Heart left ventricle (tissue), 16 donors: ENCODE data around the gene TNP2. TPM values are rescaled to one million over a fixed set of nuclear protein-coding genes. Genes with fewer than 3 reads are reported as not detected.

Experiments
- ATAC-seq, 4 donors: fragments of 200-7000 bp; cut with Tn5 transposase; one replicate each; pipeline ENCODE4 v1.9.1; 2020 to 2022; ENCODE audit warnings: moderate library complexity in 4 of 4, mild to moderate bottlenecking in 3 of 4, moderate number of reproducible peaks in 1 of 4
- DNase-seq, 5 donors: peaks; one replicate each; pipeline ENCODE4 v3.0.0-alpha.2; 2020
- H3K27ac ChIP-seq, 12 donors: fragments of 200-600 bp; sonication (generic) in 4 of 12; one replicate each; pipeline versions ENCODE4 v1.5.0 to v1.8.0; 2016 to 2022; ENCODE audit warnings: mild to moderate bottlenecking in 2 of 12
- H3K27me3 ChIP-seq, 9 donors: fragments of 200-600 bp; sonication (generic) in 2 of 9; one replicate each; pipeline versions ENCODE4 v1.5.1 to v1.8.0; 2016 to 2022; ENCODE audit warnings: mild to moderate bottlenecking in 3 of 9
- H3K36me3 ChIP-seq, 9 donors: fragments of 200-600 bp; sonication (generic) in 2 of 9; one replicate each; pipeline versions ENCODE4 v1.5.0 to v1.8.0; 2018 to 2022; ENCODE audit warnings: mild to moderate bottlenecking in 2 of 9
- H3K4me1 ChIP-seq, 12 donors: fragments of 200-600 bp; sonication (generic) in 4 of 12; one replicate each; pipeline versions ENCODE4 v1.5.0 to v1.8.0; 2016 to 2022; ENCODE audit warnings: mild to moderate bottlenecking in 3 of 12
- H3K4me3 ChIP-seq, 12 donors: fragments of 200-600 bp; sonication (generic) in 4 of 12; one replicate each; pipeline versions ENCODE4 v1.5.0 to v1.8.0; 2017 to 2022; ENCODE audit warnings: mild to moderate bottlenecking in 9 of 12, moderate library complexity in 4 of 12
- H3K9me3 ChIP-seq, 12 donors: fragments of 200-600 bp; sonication (generic) in 4 of 12; one replicate each; pipeline versions ENCODE4 v1.5.0 to v1.8.0; 2016 to 2022; ENCODE audit warnings: mild to moderate bottlenecking in 1 of 12
- CTCF ChIP-seq, 12 donors: fragments of 200-600 bp; sonication (generic) in 4 of 12; IDR thresholded peaks; one replicate each; pipeline versions ENCODE4 v1.5.0 to v1.8.0; 2018 to 2022; ENCODE audit warnings: antibody characterized with exemption in 12 of 12, mild to moderate bottlenecking in 5 of 12
- POLR2A ChIP-seq, 2 donors: fragments of 450-650 bp; IDR thresholded peaks; one replicate each; pipeline ENCODE4 v1.6.1; 2017; ENCODE audit warnings: antibody characterized with exemption in 2 of 2, mild to moderate bottlenecking in 2 of 2, moderate library complexity in 2 of 2
- WGBS, 4 donors: extraction: QIAGEN DNeasy Blood & Tissue Kit in 2 of 4; methylation state at CpG; one replicate each; pipeline versions ENCODE4 v1.1.5 to v1.1.7; 2013 to 2018; 5-methylcytosine and 5-hydroxymethylcytosine counted together
- intact Hi-C, 10 donors: fragments of 100-400 bp; cut with DNase I; formaldehyde crosslinking; loops; one replicate each; pipeline versions ENCODE4 v1.11.1 to v1.14.2; 2022
- polyA plus RNA-seq, 2 donors: library from polyadenylated mRNA; stranded (reverse); fragments of 200-250 nt; gene quantifications; one replicate each; pipeline ENCODE4 v1.2.3, GENCODE V29; 2013
- total RNA-seq, 9 donors: library from RNA; depleted of rRNA in 2 of 9; stranded (reverse); fragments of >200 nt in 2 of 9; fragmentation: NEBNext Ultra II Directional in 3 of 9; extraction: Animal tissue kit (Norgen Biotek cat#: 25700) in 3 of 9; gene quantifications; one replicate each; pipeline versions ENCODE4 v1.1.0 to v1.2.4, GENCODE V29; 2016 to 2023
- donor health status: ischemic (EF 13 %, LVEDD 7.1; RV severe dilation, severe dysfunction).
- donor health status: healthy with polysubstance abuse.
- donor health status: DM: no; HTN: yes; CAD: no.
- donor health status: DM: no; HTN: no; CAD: no.
- donor health status: ischemic (EF 25% LVEDD 6.9; RV normal size, moderate dysfunction).
- donor health status: ischemic (EF 25% LVEDD 5.7; RV mildly dilated, moderate dysfunction).
- donor health status: healthy.
- donor health status: DM: yes; HTN: yes; CAD: no.
- donor health status: ischemic (EF 35%, LVEDD 5.7; RV mildly dilated, moderate dysfunction).
- donor health status: nonischemic (EF 11% LVEDD 7.7; RV severe dilation, severe dysfunction).
- donor health status: DM: yes; HTN: yes; CAD: no.
- donor health status: PGD.
- donor health status: ischemic (EF 29% LVEDD 5.4; RV normal size, mild dysfunction).
- donor health status: nonischemic (EF 23%, LVEDD 6.1; RV moderate dilation, normal function).

Gene TNP2
- total and polyA plus RNA-seq, 11 donors, result not detected

- Histone ChIP-seq H3K27ac (peak within 1 kb of the TSS; percentile 90 to 100 (median 98)), H3K36me3 (peaks cover 0 to 27% (median 0%) of the 10 kb centered on the region in 9 donors), H3K9me3 (no peaks in the 10 kb centered on the region), H3K4me1 (peaks cover 0 to 59% (median 36%) of the 10 kb centered on the region in 12 donors), H3K27me3 (no peaks in the 10 kb centered on the region), H3K4me3 (peak within 1 kb of the TSS; percentile 63 to 94 (median 82))
- intact Hi-C loops, result loop anchor here (1.0 to 10.0 kb wide), 20 partner anchors 31 to 511 kb away; partner anchors contain the start of gene NUBP1 (in 1 of the 10)
- WGBS, 4 donors, result 0 to 1% (median 1%) methylated on average over 28 to 100 of the region's 100 CpGs
- ATAC-seq (peak; percentile 48 to 83 (median 82)), DNase-seq (peak; percentile 86 to 93 (median 89))
- TF ChIP-seq CTCF (IDR thresholded peaks at IDR 0.05) (peak; percentile 68 to 97 (median 91)), POLR2A (IDR thresholded peaks at IDR 0.05) (peak; percentile 92 to 97)
Measured at GRCh38 chr16:11255737-11256660, 13.1 kb downstream of the TNP2 start, which contains the start of gene SOCS1. Gene SOCS1, minus strand, starts transcription at chr16:11256204. Its CDS starts 726 bp downstream, at chr16:11255478.

GRCh38 chr16:11254913-11255736, 14.0 kb downstream of the TNP2 start:
- intact Hi-C loops, result loop anchor here in 9 of 10 donors (1.0 to 10.0 kb wide), 14 partner anchors 33 to 510 kb away; partner anchors contain the start of gene NUBP1 (in 1 of the 9)
- Histone ChIP-seq H3K4me3 (peak overlapping the region; percentile 63 to 94 (median 82)), H3K36me3 (peaks cover 0 to 27% (median 0%) of the 10 kb centered on the region in 9 donors), H3K4me1 (peaks cover 0 to 59% (median 36%) of the 10 kb centered on the region in 12 donors), H3K9me3 (no peaks in the 10 kb centered on the region), H3K27me3 (no peaks in the 10 kb centered on the region), H3K27ac (peak overlapping the region in 11 of 12 donors; percentile 90 to 100 (median 98))
- DNase-seq, result peak in 3 of 5 donors; percentile 45 to 71 (median 48)
- TF ChIP-seq CTCF (IDR thresholded peaks at IDR 0.05) (peak in 2 of 12 donors; percentile 3 to 15), POLR2A (IDR thresholded peaks at IDR 0.05) (no peak)
- no peak for ATAC-seq
- WGBS, 4 donors, result 3 to 13% (median 9%) methylated on average over 56 to 105 of the region's 105 CpGs

GRCh38 chr16:11253995-11254912, 14.9 kb downstream of the TNP2 start:
- H3K4me3 ChIP-seq, result peak overlapping the region; percentile 63 to 94 (median 82)
- 72 to 84% (median 78%) methylated on average over 26 to 29 of the region's 29 CpGs for WGBS, 4 donors
- peak in 1 of 5 donors; percentile 21 for DNase-seq
- ATAC-seq, result no peak
- no peaks in the 10 kb centered on the region for H3K9me3 ChIP-seq
- TF ChIP-seq CTCF (IDR thresholded peaks at IDR 0.05) (peak in 1 of 12 donors; percentile 7), POLR2A (IDR thresholded peaks at IDR 0.05) (no peak)
- H3K36me3 ChIP-seq, result peaks cover 0 to 27% (median 0%) of the 10 kb centered on the region in 9 donors
- H3K27ac ChIP-seq, result peak overlapping the region in 4 of 12 donors; percentile 25 to 99 (median 98)
- peaks cover 0 to 54% (median 32%) of the 10 kb centered on the region in 12 donors for H3K4me1 ChIP-seq
- intact Hi-C loops, result loop anchor here in 7 of 10 donors (2.0 to 10.0 kb wide), 9 partner anchors 89 to 509 kb away; partner anchors contain the start of gene NUBP1 (in 1 of the 7)
- H3K27me3 ChIP-seq, result no peaks in the 10 kb centered on the region
